H9 (cell line): ENCODE data around the gene EXOSC1. TPM values are rescaled to one million over a fixed set of nuclear protein-coding genes. Genes with fewer than 3 reads are reported as not detected.

Experiments
- DNase-seq: peaks from one replicate; pipeline ENCODE4 v3.0.0-alpha.2; 2017
- H2AFZ ChIP-seq: one replicate; pipeline ENCODE4 v1.6.1; 2013; ENCODE audit warnings: mild to moderate bottlenecking, low read length, control low read depth, moderate library complexity
- H2AK5ac ChIP-seq: 2 replicates; pipeline ENCODE4 v1.6.1; 2013; ENCODE audit warnings: low read length, control low read depth, mixed read lengths; ENCODE audit not compliant: insufficient read length
- H2BK120ac ChIP-seq: one replicate; pipeline ENCODE4 v1.6.1; 2013; ENCODE audit warnings: low read depth, mild to moderate bottlenecking, low read length, control low read depth, inconsistent platforms; ENCODE audit not compliant: poor library complexity, severe bottlenecking
- H2BK12ac ChIP-seq: 2 replicates; pipeline ENCODE4 v1.6.1; 2013; ENCODE audit warnings: low read length, control low read depth, mixed read lengths, low read depth; ENCODE audit not compliant: insufficient read length
- H2BK15ac ChIP-seq: 2 replicates; pipeline ENCODE4 v1.6.1; 2013; ENCODE audit warnings: low read depth, low read length, control low read depth
- H2BK20ac ChIP-seq: one replicate; pipeline ENCODE4 v1.6.1; 2013; ENCODE audit warnings: low read depth, mild to moderate bottlenecking, low read length, control low read depth, inconsistent platforms; ENCODE audit not compliant: poor library complexity, severe bottlenecking
- H2BK5ac ChIP-seq: 2 replicates; pipeline ENCODE4 v1.6.1; 2013; ENCODE audit warnings: low read length, control low read depth, mixed read lengths; ENCODE audit not compliant: insufficient read length
- H3K14ac ChIP-seq: 2 replicates; pipeline ENCODE4 v1.6.1; 2013; ENCODE audit warnings: low read length, control low read depth; ENCODE audit not compliant: insufficient read depth
- H3K18ac ChIP-seq: 2 replicates; pipeline ENCODE4 v1.6.1; 2013; ENCODE audit warnings: low read depth, mild to moderate bottlenecking, mixed read lengths, low read length, control low read depth; ENCODE audit not compliant: insufficient read length
- H3K23ac ChIP-seq: 2 replicates; pipeline ENCODE4 v1.6.1; 2013; ENCODE audit warnings: low read length, control low read depth, mixed read lengths, low read depth; ENCODE audit not compliant: insufficient read length
- H3K23me2 ChIP-seq: 2 replicates; pipeline ENCODE4 v1.6.1; 2013; ENCODE audit warnings: low read depth, mild to moderate bottlenecking, mixed read lengths, low read length, control low read depth; ENCODE audit not compliant: insufficient read length, poor library complexity, severe bottlenecking
- H3K27ac ChIP-seq: 2 replicates; pipeline ENCODE4 v1.5.1; 2013; ENCODE audit warnings: low read length, control low read depth, mixed read lengths, low read depth; ENCODE audit not compliant: insufficient read length
- H3K27me3 ChIP-seq: 2 replicates; pipeline ENCODE4 v1.6.1; 2013; ENCODE audit warnings: low read length, control low read depth, inconsistent platforms; ENCODE audit not compliant: insufficient read depth
- H3K4ac ChIP-seq: 2 replicates; pipeline ENCODE4 v1.6.1; 2013; ENCODE audit warnings: low read depth, mild to moderate bottlenecking, control low read depth, inconsistent platforms, low read length, moderate library complexity
- H3K4me1 ChIP-seq: 2 replicates; pipeline ENCODE4 v1.6.1; 2013; ENCODE audit warnings: low read length, control low read depth, inconsistent platforms; ENCODE audit not compliant: insufficient read depth
- H3K4me2 ChIP-seq: 2 replicates; pipeline ENCODE4 v1.6.1; 2013; ENCODE audit warnings: low read length, control low read depth, mixed read lengths; ENCODE audit not compliant: insufficient read length, insufficient read depth
- H3K56ac ChIP-seq: 2 replicates; pipeline ENCODE4 v1.6.1; 2013; ENCODE audit warnings: low read depth, mild to moderate bottlenecking, mixed read lengths, low read length, control low read depth; ENCODE audit not compliant: insufficient read length
- H3K79me1 ChIP-seq: 2 replicates; pipeline ENCODE4 v1.6.1; 2013; ENCODE audit warnings: low read depth, mild to moderate bottlenecking, moderate library complexity, low read length, control low read depth, inconsistent platforms; ENCODE audit not compliant: insufficient read depth, poor library complexity, severe bottlenecking
- H3K79me2 ChIP-seq: 2 replicates; pipeline ENCODE4 v1.6.1; 2013; ENCODE audit warnings: low read length, control low read depth, inconsistent platforms; ENCODE audit not compliant: insufficient read depth
- H3K9ac ChIP-seq: 2 replicates; pipeline ENCODE4 v1.6.1; 2013; ENCODE audit warnings: low read length, control low read depth, mixed read lengths; ENCODE audit not compliant: insufficient read length; ENCODE audit errors: extremely low read depth
- H3K9me3 ChIP-seq: one replicate; pipeline ENCODE4 v1.6.1; 2013; ENCODE audit warnings: low read depth, low read length, inconsistent platforms; ENCODE audit not compliant: control insufficient read depth
- H3T11ph ChIP-seq: one replicate; pipeline ENCODE4 v1.6.1; 2013; ENCODE audit warnings: mild to moderate bottlenecking, low read length, control low read depth, inconsistent platforms
- H4K20me1 ChIP-seq: one replicate; pipeline ENCODE4 v1.6.1; 2013; ENCODE audit not compliant: control insufficient read depth, insufficient read length, insufficient read depth
- H4K5ac ChIP-seq: 2 replicates; pipeline ENCODE4 v1.6.1; 2013; ENCODE audit warnings: low read depth, mild to moderate bottlenecking, mixed read lengths, low read length, control low read depth; ENCODE audit not compliant: insufficient read length
- H4K8ac ChIP-seq: replicated peaks from 2 replicates; pipeline ENCODE4 v1.6.1; 2013; ENCODE audit warnings: low read length, control low read depth, mixed read lengths, low read depth; ENCODE audit not compliant: insufficient read length
- H4K91ac ChIP-seq: 2 replicates; pipeline ENCODE4 v1.6.1; 2013; ENCODE audit warnings: low read depth, mild to moderate bottlenecking, moderate library complexity, mixed read lengths, low read length, control low read depth; ENCODE audit not compliant: insufficient read length
- H3K27ac Mint-ChIP-seq, 3 experiments: 2 replicates in 2 of 3; 3 replicates in 1 of 3; pipeline ENCODE4 v1.8.0; 2020 to 2021; ENCODE audit warnings: mixed read lengths in 3 of 3, mild to moderate bottlenecking in 1 of 3, moderate library complexity in 1 of 3
- H3K27me3 Mint-ChIP-seq: 2 replicates; pipeline ENCODE4 v1.8.0; 2021; ENCODE audit warnings: low read depth, mild to moderate bottlenecking, moderate library complexity, mixed read lengths
- H3K36me3 Mint-ChIP-seq, 3 experiments: 2 replicates in 2 of 3; 3 replicates in 1 of 3; pipeline ENCODE4 v1.8.0; 2020 to 2021; ENCODE audit warnings: low read depth in 3 of 3, mixed read lengths in 3 of 3; ENCODE audit not compliant: insufficient read depth in 1 of 3
- H3K4me1 Mint-ChIP-seq, 2 experiments: 2 replicates each; pipeline ENCODE4 v1.8.0; 2020; ENCODE audit warnings: mixed read lengths in 2 of 2
- H3K4me3 Mint-ChIP-seq, 2 experiments: 2 replicates in 1 of 2; 3 replicates in 1 of 2; pipeline ENCODE4 v1.8.0; 2020 to 2021; ENCODE audit warnings: mild to moderate bottlenecking in 2 of 2, mixed read lengths in 2 of 2, moderate library complexity in 1 of 2
- H3K9me3 Mint-ChIP-seq, 2 experiments: 2 replicates in 1 of 2; 3 replicates in 1 of 2; pipeline ENCODE4 v1.8.0; 2020; ENCODE audit warnings: mild to moderate bottlenecking in 2 of 2, mixed read lengths in 2 of 2, moderate library complexity in 1 of 2
- CTCF ChIP-seq: fragments of 200-600 bp; sonication (generic); conservative IDR thresholded peaks from 3 replicates; pipeline ENCODE4 v1.8.0; 2021; ENCODE audit warnings: antibody characterized with exemption, mild to moderate bottlenecking
- WGBS: extraction: QIAGEN DNeasy Blood & Tissue Kit; methylation state at CpG from one replicate; pipeline ENCODE4 v1.1.7; 2013; ENCODE audit warnings: missing lambda C conversion rate, low lambda C conversion rate, mixed read lengths; ENCODE audit not compliant: insufficient read length; ENCODE audit errors: extremely low coverage; 5-methylcytosine and 5-hydroxymethylcytosine counted together
- total RNA-seq: library from RNA; stranded (reverse); gene quantifications from 2 replicates; pipeline ENCODE4 v1.2.1, GENCODE V29; 2021

The EXOSC1 gene
- total RNA-seq, 1 experiment from 2014 or later = 66.4 TPM

DNA sequence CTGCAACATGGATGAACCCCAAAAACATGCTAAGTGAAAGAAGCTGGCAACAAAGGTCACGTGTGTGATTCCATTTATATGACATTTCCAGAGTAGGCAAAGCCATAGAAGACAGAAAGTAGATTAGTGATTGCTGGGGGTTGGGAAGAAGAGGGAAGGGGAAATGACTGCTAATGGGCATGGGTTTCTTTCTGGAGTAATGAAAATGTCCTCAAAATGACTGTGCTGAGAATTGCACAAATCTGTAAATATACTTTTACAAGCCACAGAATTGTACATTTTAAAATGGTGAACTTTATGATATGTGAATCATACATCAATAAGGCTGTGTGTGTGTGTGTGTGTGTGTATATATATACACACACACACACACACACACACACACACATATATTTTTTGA, 36.6 kb upstream of the EXOSC1 start:
- Histone ChIP-seq H3K9me3 (no peaks in the 10 kb centered on the region), H3K9ac (no peak overlapping the region), H3K79me1 (peaks cover 10% of the 10 kb centered on the region), H2BK120ac (no peak overlapping the region), H2BK20ac (no peak overlapping the region), H2BK12ac (no peak overlapping the region), H4K91ac (no peak overlapping the region), H3K14ac (no peak overlapping the region), H3K27ac (no peak overlapping the region), H3T11ph (no peak overlapping the region), H2AFZ (no peak overlapping the region), H3K18ac (no peak overlapping the region), H4K20me1 (no peaks in the 10 kb centered on the region), H4K5ac (no peak overlapping the region), H2BK5ac (no peak overlapping the region), H2AK5ac (no peak overlapping the region), H2BK15ac (no peak overlapping the region), H3K4ac (no peak overlapping the region), H3K56ac (no peak overlapping the region), H3K23ac (no peak overlapping the region), H4K8ac (no peak overlapping the region), H3K23me2 (no peaks in the 10 kb centered on the region), H3K79me2 (no peaks in the 10 kb centered on the region; the same call in 1 of the 2 replicates), H3K4me1 (peaks cover 4% of the 10 kb centered on the region; the same call in 1 of the 2 replicates), H3K4me2 (no peak overlapping the region), H3K27me3 (no peaks in the 10 kb centered on the region)
- peaks cover 6 to 36% (median 36%) of the 10 kb centered on the region in 3 experiments; a peak in 6 of 7 replicates for H3K36me3 Mint-ChIP-seq
- no peak for TF ChIP-seq CTCF
- no peak for DNase-seq
- no peak overlapping the region for H3K4me3 Mint-ChIP-seq
- no peaks in the 10 kb centered on the region for H3K27me3 Mint-ChIP-seq
- peaks cover 20 to 21% of the 10 kb centered on the region in 2 experiments for H3K4me1 Mint-ChIP-seq
- no peaks in the 10 kb centered on the region for H3K9me3 Mint-ChIP-seq
- no peak overlapping the region; a peak in 1 of 7 replicates for H3K27ac Mint-ChIP-seq
- WGBS = no CpG with 5 or more reads among the region's 1 CpG
